Measurements from ENCODE around the gene ANKMY1. TPM values are rescaled to one million over a fixed set of nuclear protein-coding genes. Genes with fewer than 3 reads are reported as not detected.

Gene ANKMY1
- total and polyA plus RNA-seq, 2 of the 8 experiments (the other 6 are each of a cell fraction or from before 2014, with no cell fraction given) = 4.5 to 4.8 TPM

DNA sequence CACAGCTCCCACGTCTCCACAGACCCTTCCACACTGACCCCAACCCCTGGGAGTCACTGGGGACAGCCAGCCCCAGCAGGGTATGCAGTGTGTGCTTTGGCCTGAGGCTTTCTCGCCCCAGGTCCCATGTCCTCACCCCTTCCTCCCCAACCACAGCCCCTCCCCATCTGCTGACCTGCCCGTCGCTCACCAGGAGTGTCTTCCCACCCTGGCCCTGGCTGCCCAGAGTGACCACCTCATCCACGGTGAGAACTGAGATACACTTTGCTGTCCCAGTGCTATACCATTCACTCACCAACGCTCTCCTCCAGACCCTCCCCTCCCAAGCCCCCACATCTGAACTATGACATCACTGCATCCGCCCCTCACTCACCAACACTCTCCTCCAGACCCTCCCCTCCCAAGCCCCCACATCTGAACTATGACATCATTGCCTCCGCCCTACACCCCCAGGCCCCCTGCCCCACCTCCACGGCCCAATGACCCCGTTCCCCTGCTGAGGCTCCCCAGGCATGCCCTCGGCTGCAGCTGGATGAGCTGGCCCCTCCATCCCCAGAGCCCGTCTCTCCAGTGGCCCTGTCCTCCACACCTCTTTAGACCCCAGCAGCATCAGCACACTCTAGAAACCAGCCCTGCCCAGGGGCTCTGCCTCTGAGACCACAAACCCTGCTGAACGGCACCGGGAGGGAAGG, 55.2 kb downstream of the ANKMY1 start:
- no peak overlapping the region for H3K18ac ChIP-seq (ENCODE audit: extremely low read depth, low read length)
- peaks cover 0 to 2% (median 0%) of the 10 kb centered on the region in 4 experiments; a peak in 1 of 7 replicates for H3K27me3 ChIP-seq (replicated peaks in 1 of 4; ENCODE audit: control insufficient read depth in 3 of 4, extremely low read depth in 1 of 4, insufficient read depth in 3 of 4, low read length in 3 of 4)
- DNase-seq (ENCODE audit: low read depth in 1 of 2, low spot score in 2 of 2) = no peak
- H3K36me3 ChIP-seq (ENCODE audit: control insufficient read depth in 2 of 4, insufficient read depth in 4 of 4, low read length in 3 of 4) = no peaks in the 10 kb centered on the region
- no peak overlapping the region for H3K56ac ChIP-seq (replicated peaks; ENCODE audit: insufficient read length, low read depth, low read length)
- H3K79me1 ChIP-seq (ENCODE audit: low read depth, low read length) = no peaks in the 10 kb centered on the region
- no peaks in the 10 kb centered on the region for H3K9me3 ChIP-seq (ENCODE audit: insufficient read depth in 2 of 2, low read depth in 1 of 2, low read length in 1 of 2)
- no peaks in the 10 kb centered on the region for H3K23me2 ChIP-seq (ENCODE audit: low read depth, low read length)
- H2AK5ac ChIP-seq (ENCODE audit: low read depth, low read length) = no peak overlapping the region
- ChIA-PET CTCF (ENCODE audit: partially characterized antibody) (interaction anchor here (0.7 kb wide), 1 partner anchor 24 kb away, joined by 3 read pairs; no protein-coding TSS in a partner anchor), POLR2A (ENCODE audit: partially characterized antibody) (no interaction called here)
- no peak overlapping the region for H3K4me2 ChIP-seq (ENCODE audit: insufficient read depth in 1 of 2, low read depth in 2 of 2, low read length in 2 of 2)
- H2BK12ac ChIP-seq (ENCODE audit: low read depth, low read length) = no peak overlapping the region
- no peak overlapping the region for H2BK15ac ChIP-seq (ENCODE audit: low read length)
- no peak overlapping the region for H4K8ac ChIP-seq (ENCODE audit: extremely low read depth, insufficient read depth, low read length)
- H4K20me1 ChIP-seq (replicated peaks in 1 of 2; ENCODE audit: control insufficient read depth in 1 of 2, insufficient read depth in 2 of 2, low read length in 2 of 2) = peaks cover 0 to 3% of the 10 kb centered on the region in 2 experiments
- H3K79me2 ChIP-seq (ENCODE audit: control insufficient read depth in 1 of 2, insufficient read depth in 2 of 2, low read length in 2 of 2) = no peaks in the 10 kb centered on the region
- H2AFZ ChIP-seq (ENCODE audit: low read length) = no peak overlapping the region
- H2BK5ac ChIP-seq (ENCODE audit: low read depth, low read length) = no peak overlapping the region
- no peak for FAIRE-seq
- no peak overlapping the region for H3K27ac ChIP-seq (ENCODE audit: low read depth, low read length)
- no peak overlapping the region for H3K4me3 ChIP-seq (ENCODE audit: extremely low read depth in 1 of 4, insufficient read depth in 2 of 4, low read depth in 3 of 4, low read length in 4 of 4)
- no peak overlapping the region for H3K14ac ChIP-seq (ENCODE audit: insufficient read length)
- no peak overlapping the region for H2BK120ac ChIP-seq (replicated peaks; ENCODE audit: low read depth, low read length)
- H3K9ac ChIP-seq (replicated peaks in 1 of 4; ENCODE audit: extremely low read depth in 1 of 4, low read depth in 3 of 4, low read length in 3 of 4) = no peak overlapping the region
- H2BK20ac ChIP-seq (ENCODE audit: low read length) = no peak overlapping the region
- H3K4me1 ChIP-seq (replicated peaks in 1 of 4; ENCODE audit: control insufficient read depth in 3 of 4, insufficient read depth in 4 of 4, low read length in 3 of 4) = no peaks in the 10 kb centered on the region
- 86% methylated on average over 11 of the region's 14 CpGs; no CpG with 5 or more reads in 1 of the 2 experiments for WGBS, 2 experiments (ENCODE audit: extremely low coverage in 1 of 2, insufficient coverage in 1 of 2, insufficient read length in 1 of 2, insufficient replicate concordance in 2 of 2, low coverage in 1 of 2, low lambda C conversion rate in 2 of 2, missing lambda C conversion rate in 1 of 2)
- H3K23ac ChIP-seq (ENCODE audit: insufficient read length) = no peak overlapping the region
- no peak overlapping the region for H4K91ac ChIP-seq (replicated peaks; ENCODE audit: insufficient read length, low read length)
- H4K5ac ChIP-seq (ENCODE audit: insufficient read length, low read depth, low read length) = no peak overlapping the region
- no peak overlapping the region for H3K4ac ChIP-seq (replicated peaks; ENCODE audit: insufficient read length, low read depth, low read length)
- TF ChIP-seq YY1 (IDR thresholded peaks at IDR 0.05; ENCODE audit: low read depth, low read length) (no peak), RAD21 (IDR thresholded peaks at IDR 0.05 in 1 of 2, conservative IDR thresholded peaks at IDR 0.05 in 1 of 2; ENCODE audit: low read depth in 2 of 2, low read length in 2 of 2) (no peak), MAFK (IDR thresholded peaks at IDR 0.05; ENCODE audit: low read depth, low read length) (no peak), POU5F1 (IDR thresholded peaks at IDR 0.05; ENCODE audit: low read depth, low read length) (no peak), CTCF (IDR thresholded peaks at IDR 0.05; ENCODE audit: control extremely low read depth in 1 of 3, insufficient read depth in 1 of 3, low read depth in 1 of 3, low read length in 3 of 3) (no peak), TAF1 (IDR thresholded peaks at IDR 0.05; ENCODE audit: low read depth, low read length) (no peak), EGR1 (IDR thresholded peaks at IDR 0.05; ENCODE audit: borderline replicate concordance, low read depth, low read length) (no peak), ATF2 (IDR thresholded peaks at IDR 0.05; ENCODE audit: low read length) (no peak)
